ENCODE measurements around the gene SCN8A. TPM values are rescaled to one million over a fixed set of nuclear protein-coding genes. Genes with fewer than 3 reads are reported as not detected.
"Not testable (repeated sequence)": the region's sequence is repeated elsewhere in the genome, so short reads cannot be mapped to it uniquely, and the experiment has no call there.

The SCN8A gene
- total RNA-seq, 8 experiments from 2014 or later: 4.5 to 35.3 (median 14.4) TPM

GRCh38 chr12:51630256-51630880 is 39.3 kb downstream of the SCN8A start:
- 71 to 98% (median 87%) methylated on average over 2 to 7 of the region's 7 CpGs; no CpG with 5 or more reads in 1 of the 10 experiments for WGBS, 10 experiments
- ATAC-seq (replicated peaks in 6 of 8): no peak

GRCh38 chr12:51630986-51631385 is 40.0 kb downstream of the SCN8A start:
- in situ Hi-C loops (cut with MboI; ENCODE audit: low pct_unique_long_range_greater_than_20kb in 2 of 9, low sequenced_read_pairs in 9 of 9, unreplicated experiment in 9 of 9): no loop called here
- Histone ChIP-seq H3K4me1 (replicated peaks in 1 of 2) (peaks cover 10 to 22% of the 10 kb centered on the region in 2 donors), H3K27ac (no peak overlapping the region), H3K4me3 (no peak overlapping the region)
- 0 to 100% (median 27%) methylated on average over 1 to 3 of the region's 3 CpGs; no CpG with 5 or more reads in 1 of the 10 experiments for WGBS, 10 experiments
- peak in 1 of 8 experiments; percentile 6 for ATAC-seq (replicated peaks in 6 of 8)

More at GRCh38 chr12:51630256-51630880, 39.3 kb downstream of the SCN8A start:
- in situ Hi-C loops (cut with MboI; ENCODE audit: low pct_unique_long_range_greater_than_20kb in 2 of 9, low sequenced_read_pairs in 9 of 9, unreplicated experiment in 9 of 9): no loop called here
- Histone ChIP-seq H3K4me1 (replicated peaks in 1 of 2) (peaks cover 10 to 22% of the 10 kb centered on the region in 2 donors), H3K4me3 (no peak overlapping the region), H3K27ac (no peak overlapping the region)

GRCh38 chr12:51631591-51631990 is 40.6 kb downstream of the SCN8A start:
- peaks cover 10 to 22% of the 10 kb centered on the region in 2 donors for H3K4me1 ChIP-seq (replicated peaks in 1 of 2)
- in situ Hi-C loops (cut with MboI; ENCODE audit: low pct_unique_long_range_greater_than_20kb in 2 of 9, low sequenced_read_pairs in 9 of 9, unreplicated experiment in 9 of 9): no loop called here
- no peak overlapping the region for H3K4me3 ChIP-seq
- H3K27ac ChIP-seq: no peak overlapping the region
- WGBS, 10 experiments: 20 to 100% (median 61%) methylated on average over 1 of the region's 1 CpG; no CpG with 5 or more reads in 4 of the 10 experiments
- ATAC-seq (replicated peaks in 6 of 8): peak in 7 of 8 experiments; percentile 64 to 95 (median 84)

- ATAC-seq (replicated peaks in 6 of 8): peak in 1 of 8 experiments; percentile 61
- no peak overlapping the region for H3K27ac ChIP-seq
- 0 to 100% (median 31%) methylated on average over 1 to 2 of the region's 2 CpGs; no CpG with 5 or more reads in 2 of the 10 experiments for WGBS, 10 experiments
- H3K4me3 ChIP-seq: no peak overlapping the region
- H3K4me1 ChIP-seq (replicated peaks in 1 of 2): peaks cover 10 to 22% of the 10 kb centered on the region in 2 donors
- in situ Hi-C loops (cut with MboI; ENCODE audit: low pct_unique_long_range_greater_than_20kb in 2 of 9, low sequenced_read_pairs in 9 of 9, unreplicated experiment in 9 of 9): no loop called here
Measured at GRCh38 chr12:51632623-51633022, 41.6 kb downstream of the SCN8A start.

GRCh38 chr12:51635346-51635745 is 44.3 kb downstream of the SCN8A start:
- WGBS, 10 experiments: 33 to 100% (median 96%) methylated on average over 1 of the region's 1 CpG; no CpG with 5 or more reads in 2 of the 10 experiments
- Histone ChIP-seq H3K4me3 (no peak overlapping the region), H3K27ac (no peak overlapping the region), H3K4me1 (replicated peaks in 1 of 2) (peaks cover 10 to 22% of the 10 kb centered on the region in 2 donors)
- in situ Hi-C loops (cut with MboI; ENCODE audit: low pct_unique_long_range_greater_than_20kb in 2 of 9, low sequenced_read_pairs in 9 of 9, unreplicated experiment in 9 of 9): no loop called here
- ATAC-seq (replicated peaks in 6 of 8): peak in 2 of 8 experiments; percentile 17 to 28

GRCh38 chr12:51636581-51636980 is 45.5 kb downstream of the SCN8A start:
- in situ Hi-C loops (cut with MboI; ENCODE audit: low pct_unique_long_range_greater_than_20kb in 2 of 9, low sequenced_read_pairs in 9 of 9, unreplicated experiment in 9 of 9): no loop called here
- Histone ChIP-seq H3K4me1 (replicated peaks in 1 of 2) (peaks cover 3 to 12% of the 10 kb centered on the region in 2 donors), H3K27ac (no peak overlapping the region), H3K4me3 (no peak overlapping the region)
- peak in 1 of 8 experiments; percentile 34 for ATAC-seq (replicated peaks in 6 of 8)
- WGBS, 10 experiments: 34 to 95% (median 89%) methylated on average over 1 to 3 of the region's 3 CpGs

- in situ Hi-C loops (cut with MboI; ENCODE audit: low pct_unique_long_range_greater_than_20kb in 2 of 9, low sequenced_read_pairs in 9 of 9, unreplicated experiment in 9 of 9): no loop called here
- no peak for ATAC-seq (replicated peaks in 6 of 8)
- no peak overlapping the region for H3K4me3 ChIP-seq
- no peak overlapping the region for H3K27ac ChIP-seq
- H3K4me1 ChIP-seq (replicated peaks in 1 of 2): peaks cover 0 to 8% of the 10 kb centered on the region in 2 donors
- WGBS, 10 experiments: 44 to 100% (median 88%) methylated on average over 1 of the region's 1 CpG; no CpG with 5 or more reads in 3 of the 10 experiments
Measured at GRCh38 chr12:51636986-51637385, 46.0 kb downstream of the SCN8A start.

GRCh38 chr12:51639361-51639760 is 48.3 kb downstream of the SCN8A start:
- no peak overlapping the region for H3K4me3 ChIP-seq
- H3K27ac ChIP-seq: no peak overlapping the region
- WGBS, 10 experiments: 57 to 100% (median 100%) methylated on average over 1 to 5 of the region's 5 CpGs; no CpG with 5 or more reads in 2 of the 10 experiments
- H3K4me1 ChIP-seq (replicated peaks in 1 of 2): no peaks in the 10 kb centered on the region
- in situ Hi-C loops (cut with MboI; ENCODE audit: low pct_unique_long_range_greater_than_20kb in 2 of 9, low sequenced_read_pairs in 9 of 9, unreplicated experiment in 9 of 9): no loop called here
- ATAC-seq (replicated peaks in 6 of 8): no peak

- Histone ChIP-seq H3K4me1 (replicated peaks in 1 of 2) (no peaks in the 10 kb centered on the region), H3K27ac (no peak overlapping the region), H3K4me3 (no peak overlapping the region)
- in situ Hi-C loops (cut with MboI; ENCODE audit: low pct_unique_long_range_greater_than_20kb in 2 of 9, low sequenced_read_pairs in 9 of 9, unreplicated experiment in 9 of 9): no loop called here
- ATAC-seq (replicated peaks in 6 of 8): no peak
Measured at GRCh38 chr12:51642286-51642685, 51.3 kb downstream of the SCN8A start.

GRCh38 chr12:51643951-51644350 is 52.9 kb downstream of the SCN8A start:
- ATAC-seq (replicated peaks in 6 of 8): no peak
- no peak overlapping the region for H3K4me3 ChIP-seq
- WGBS, 10 experiments: 67 to 100% (median 83%) methylated on average over 1 of the region's 1 CpG; no CpG with 5 or more reads in 4 of the 10 experiments
- no peak overlapping the region for H3K27ac ChIP-seq
- in situ Hi-C loops (cut with MboI; ENCODE audit: low pct_unique_long_range_greater_than_20kb in 2 of 9, low sequenced_read_pairs in 9 of 9, unreplicated experiment in 9 of 9): no loop called here
- H3K4me1 ChIP-seq (replicated peaks in 1 of 2): no peaks in the 10 kb centered on the region

GRCh38 chr12:51644691-51645090 is 53.7 kb downstream of the SCN8A start:
- in situ Hi-C loops (cut with MboI; ENCODE audit: low pct_unique_long_range_greater_than_20kb in 2 of 9, low sequenced_read_pairs in 9 of 9, unreplicated experiment in 9 of 9); H3K27ac ChIP-seq; H3K4me1 ChIP-seq (replicated peaks in 1 of 2); H3K4me3 ChIP-seq; ATAC-seq (replicated peaks in 6 of 8): not testable (repeated sequence)
- WGBS, 10 experiments: no CpG with 5 or more reads among the region's 23 CpGs

GRCh38 chr12:51645961-51646360 is 54.9 kb downstream of the SCN8A start:
- Histone ChIP-seq H3K27ac (no peak overlapping the region), H3K4me1 (replicated peaks in 1 of 2) (no peaks in the 10 kb centered on the region), H3K4me3 (no peak overlapping the region)
- in situ Hi-C loops (cut with MboI; ENCODE audit: low pct_unique_long_range_greater_than_20kb in 2 of 9, low sequenced_read_pairs in 9 of 9, unreplicated experiment in 9 of 9): no loop called here
- WGBS, 10 experiments: 52 to 100% (median 85%) methylated on average over 1 to 2 of the region's 2 CpGs; no CpG with 5 or more reads in 2 of the 10 experiments
- no peak for ATAC-seq (replicated peaks in 6 of 8)

- WGBS, 10 experiments: 67 to 100% (median 97%) methylated on average over 1 to 4 of the region's 4 CpGs; no CpG with 5 or more reads in 1 of the 10 experiments
- Histone ChIP-seq H3K4me3 (no peak overlapping the region), H3K4me1 (replicated peaks in 1 of 2) (no peaks in the 10 kb centered on the region), H3K27ac (no peak overlapping the region)
- in situ Hi-C loops (cut with MboI; ENCODE audit: low pct_unique_long_range_greater_than_20kb in 2 of 9, low sequenced_read_pairs in 9 of 9, unreplicated experiment in 9 of 9): no loop called here
- no peak for ATAC-seq (replicated peaks in 6 of 8)
Measured at GRCh38 chr12:51647647-51648046, 56.6 kb downstream of the SCN8A start.

- Histone ChIP-seq H3K4me1 (replicated peaks in 1 of 2) (no peaks in the 10 kb centered on the region), H3K27ac (no peak overlapping the region), H3K4me3 (no peak overlapping the region)
- ATAC-seq (replicated peaks in 6 of 8): no peak
- in situ Hi-C loops (cut with MboI; ENCODE audit: low pct_unique_long_range_greater_than_20kb in 2 of 9, low sequenced_read_pairs in 9 of 9, unreplicated experiment in 9 of 9): no loop called here
Measured at GRCh38 chr12:51653431-51653830, 62.4 kb downstream of the SCN8A start.
